ENCODE measurements around the gene PLEKHG7.

GRCh38 chr12:92802906-92803305 lies 100.1 kb downstream of the PLEKHG7 start:
- no peak for TF ChIP-seq PPARA (CRISPR knock-in tag; IDR thresholded peaks at IDR 0.05; ENCODE audit: borderline replicate concordance)
- TF ChIP-seq CSDC2 (CRISPR knock-in tag; IDR thresholded peaks at IDR 0.05), result no peak
- no peak for TF ChIP-seq GLIS3 (CRISPR knock-in tag; IDR thresholded peaks at IDR 0.05)
- TF ChIP-seq ZNF565 (CRISPR knock-in tag; conservative IDR thresholded peaks at IDR 0.05; ENCODE audit: low read depth), result no peak
- no peak for TF ChIP-seq BACH2 (CRISPR knock-in tag; IDR thresholded peaks at IDR 0.05; ENCODE audit: borderline replicate concordance)
- TF ChIP-seq PATZ1 (CRISPR knock-in tag; IDR thresholded peaks at IDR 0.05; ENCODE audit: borderline replicate concordance), result no peak
- TF ChIP-seq ZC3H10 (CRISPR knock-in tag; IDR thresholded peaks at IDR 0.05), result no peak
- no peak for TF ChIP-seq SNAI2 (CRISPR knock-in tag; IDR thresholded peaks at IDR 0.05)
- no peak for TF ChIP-seq TOX (CRISPR knock-in tag; IDR thresholded peaks at IDR 0.05; ENCODE audit: borderline replicate concordance)
- no peak for TF ChIP-seq ZFP3 (CRISPR knock-in tag; IDR thresholded peaks at IDR 0.05)
- no peak for TF ChIP-seq RARB (CRISPR knock-in tag; IDR thresholded peaks at IDR 0.05)
